Astrocyte (in vitro differentiated cells and primary cell): ENCODE data around the gene PIAS1. TPM values are rescaled to one million over a fixed set of nuclear protein-coding genes. Genes with fewer than 3 reads are reported as not detected.
A peak's percentile ranks its signal among the peaks of the same experiment; 100 is the strongest.

Experiments
- DNase-seq: peaks from one replicate; pipeline ENCODE4 v3.0.0-alpha.2; 2010; ENCODE audit warnings: low read depth
- FAIRE-seq: peaks from 2 replicates; lab custom pipeline; 2011; peaks lifted over from hg19 to GRCh38; lab: Jason Lieb, UNC
- H2AFZ ChIP-seq: 2 replicates; pipeline ENCODE4 v1.6.0; 2012; ENCODE audit warnings: low read depth, low read length, inconsistent platforms
- H3K27ac ChIP-seq: 2 replicates; pipeline ENCODE4 v1.5.1; 2011; ENCODE audit warnings: low read depth, low read length, inconsistent platforms
- H3K27me3 ChIP-seq: 2 replicates; pipeline ENCODE4 v1.6.0; 2011; ENCODE audit warnings: low read length, inconsistent platforms; ENCODE audit not compliant: insufficient read depth
- H3K36me3 ChIP-seq: 2 replicates; pipeline ENCODE4 v1.5.1; 2011; ENCODE audit warnings: low read length, inconsistent platforms; ENCODE audit not compliant: insufficient read depth
- H3K4me1 ChIP-seq: 2 replicates; pipeline ENCODE4 v1.5.1; 2011; ENCODE audit warnings: low read length, inconsistent platforms; ENCODE audit not compliant: insufficient read depth
- H3K4me2 ChIP-seq: 2 replicates; pipeline ENCODE4 v1.6.0; 2012; ENCODE audit warnings: low read length, inconsistent platforms
- H3K4me3 ChIP-seq: 2 replicates; pipeline ENCODE4 v1.5.1; 2011; ENCODE audit warnings: low read depth, mild to moderate bottlenecking, low read length, inconsistent platforms; ENCODE audit not compliant: insufficient read depth
- H3K79me2 ChIP-seq: 2 replicates; pipeline ENCODE4 v1.6.0; 2012; ENCODE audit warnings: mild to moderate bottlenecking, low read length, inconsistent platforms; ENCODE audit not compliant: insufficient read depth
- H3K9ac ChIP-seq: 2 replicates; pipeline ENCODE4 v1.6.0; 2012; ENCODE audit warnings: mild to moderate bottlenecking, low read length, inconsistent platforms
- H3K9me3 ChIP-seq: 2 replicates; pipeline ENCODE4 v1.5.1; 2012; ENCODE audit warnings: low read depth, mild to moderate bottlenecking, low read length, inconsistent platforms; ENCODE audit not compliant: insufficient read depth
- H4K20me1 ChIP-seq: 2 replicates; pipeline ENCODE4 v1.6.0; 2012; ENCODE audit warnings: low read length, inconsistent platforms; ENCODE audit not compliant: insufficient read depth
- H3K27ac Mint-ChIP-seq: one replicate; pipeline ENCODE4 v1.8.0; 2021; ENCODE audit warnings: mild to moderate bottlenecking, mixed read lengths; ENCODE audit not compliant: unreplicated experiment
- H3K27me3 Mint-ChIP-seq: one replicate; pipeline ENCODE4 v1.8.0; 2021; ENCODE audit warnings: low read depth, mixed read lengths; ENCODE audit not compliant: unreplicated experiment
- H3K36me3 Mint-ChIP-seq: one replicate; pipeline ENCODE4 v1.8.0; 2021; ENCODE audit warnings: low read depth, mixed read lengths; ENCODE audit not compliant: unreplicated experiment
- H3K4me1 Mint-ChIP-seq: one replicate; pipeline ENCODE4 v1.8.0; 2021; ENCODE audit warnings: low read depth, mixed read lengths; ENCODE audit not compliant: unreplicated experiment
- H3K4me3 Mint-ChIP-seq: one replicate; pipeline ENCODE4 v1.8.0; 2021; ENCODE audit warnings: mild to moderate bottlenecking, moderate library complexity, mixed read lengths; ENCODE audit not compliant: unreplicated experiment
- H3K9me3 Mint-ChIP-seq: one replicate; pipeline ENCODE4 v1.8.0; 2021; ENCODE audit warnings: mild to moderate bottlenecking, mixed read lengths; ENCODE audit not compliant: unreplicated experiment
- EZH2 ChIP-seq: IDR thresholded peaks from 2 replicates; pipeline ENCODE4 v1.6.1; 2012; ENCODE audit warnings: mild to moderate bottlenecking, low read length, inconsistent platforms; ENCODE audit not compliant: insufficient read depth
- total RNA-seq: library from RNA; stranded (reverse); gene quantifications from 2 replicates; pipeline ENCODE4 v1.2.1, GENCODE V29; 2021
- TF ChIP-seq, protein P1 (sequence below): IDR thresholded peaks from 2 replicates; pipeline ENCODE4 v1.5.1; 2011; ENCODE audit warnings: low read depth, mild to moderate bottlenecking, inconsistent platforms, low read length, moderate library complexity; ENCODE audit not compliant: insufficient read depth

PIAS1 gene
- total RNA-seq, 1 donor from 2014 or later: 30.2 TPM

DNA sequence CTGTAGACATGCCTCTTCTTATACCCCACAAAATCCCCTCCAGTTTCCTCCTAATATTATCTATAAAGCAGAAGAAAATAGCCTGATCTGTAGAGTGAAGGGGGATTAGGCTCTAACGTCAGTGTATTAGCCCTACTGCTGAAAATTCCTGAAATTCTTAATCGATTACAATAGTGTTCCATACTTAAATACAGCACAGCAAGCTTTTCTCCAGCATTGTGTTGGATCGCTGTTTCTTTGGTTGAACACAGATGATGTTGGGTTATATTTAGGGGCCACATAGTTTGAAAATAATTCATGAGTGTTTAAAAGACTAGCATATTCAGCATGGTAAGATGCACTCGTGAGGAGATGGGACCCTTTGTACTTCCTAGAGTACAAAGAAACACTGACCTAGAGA is 52.5 kb downstream of the PIAS1 start:
- Mint-ChIP-seq H3K9me3 (no peaks in the 10 kb centered on the region), H3K4me1 (peaks cover 10% of the 10 kb centered on the region), H3K27ac (peak overlapping the region; percentile 89), H3K27me3 (no peaks in the 10 kb centered on the region), H3K4me3 (peak overlapping the region; percentile 58), H3K36me3 (peaks cover 8% of the 10 kb centered on the region)
- H3K4me3 ChIP-seq: no peak overlapping the region
- peak; percentile 71 for DNase-seq
- H4K20me1 ChIP-seq: peaks cover 15% of the 10 kb centered on the region
- no peaks in the 10 kb centered on the region for H3K36me3 ChIP-seq
- no peaks in the 10 kb centered on the region for H3K9me3 ChIP-seq
- H3K27ac ChIP-seq: peak overlapping the region; percentile 12
- no peaks in the 10 kb centered on the region for H3K27me3 ChIP-seq
- FAIRE-seq: peak; percentile 41
- peaks cover 9% of the 10 kb centered on the region for H3K4me1 ChIP-seq
- H3K9ac ChIP-seq: no peak overlapping the region
- TF ChIP-seq, protein P1, sequence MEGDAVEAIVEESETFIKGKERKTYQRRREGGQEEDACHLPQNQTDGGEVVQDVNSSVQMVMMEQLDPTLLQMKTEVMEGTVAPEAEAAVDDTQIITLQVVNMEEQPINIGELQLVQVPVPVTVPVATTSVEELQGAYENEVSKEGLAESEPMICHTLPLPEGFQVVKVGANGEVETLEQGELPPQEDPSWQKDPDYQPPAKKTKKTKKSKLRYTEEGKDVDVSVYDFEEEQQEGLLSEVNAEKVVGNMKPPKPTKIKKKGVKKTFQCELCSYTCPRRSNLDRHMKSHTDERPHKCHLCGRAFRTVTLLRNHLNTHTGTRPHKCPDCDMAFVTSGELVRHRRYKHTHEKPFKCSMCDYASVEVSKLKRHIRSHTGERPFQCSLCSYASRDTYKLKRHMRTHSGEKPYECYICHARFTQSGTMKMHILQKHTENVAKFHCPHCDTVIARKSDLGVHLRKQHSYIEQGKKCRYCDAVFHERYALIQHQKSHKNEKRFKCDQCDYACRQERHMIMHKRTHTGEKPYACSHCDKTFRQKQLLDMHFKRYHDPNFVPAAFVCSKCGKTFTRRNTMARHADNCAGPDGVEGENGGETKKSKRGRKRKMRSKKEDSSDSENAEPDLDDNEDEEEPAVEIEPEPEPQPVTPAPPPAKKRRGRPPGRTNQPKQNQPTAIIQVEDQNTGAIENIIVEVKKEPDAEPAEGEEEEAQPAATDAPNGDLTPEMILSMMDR: no peak
- no peak for TF ChIP-seq EZH2
- no peak overlapping the region for H2AFZ ChIP-seq
- peaks cover 49% of the 10 kb centered on the region for H3K79me2 ChIP-seq
- H3K4me2 ChIP-seq: peak overlapping the region; percentile 38

DNA sequence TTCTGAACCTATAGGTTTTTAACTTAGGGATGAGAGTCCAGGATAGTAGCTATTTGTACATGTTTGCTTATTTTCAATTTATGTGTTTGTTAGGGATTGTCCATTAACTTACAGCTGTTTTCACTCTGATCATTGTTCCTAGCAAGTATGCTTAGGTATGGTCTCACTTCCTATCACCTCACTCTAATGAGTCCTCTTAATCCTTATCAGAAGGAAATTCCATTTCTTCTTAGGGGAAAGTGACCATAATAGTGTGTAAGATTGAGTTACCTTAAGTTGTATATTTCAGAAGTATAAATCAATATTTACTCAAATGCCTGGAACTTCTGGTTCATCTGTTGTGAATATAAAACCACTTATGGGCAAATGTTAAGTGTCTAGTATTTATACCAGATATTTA is 53.0 kb downstream of the PIAS1 start:
- no peaks in the 10 kb centered on the region for H3K36me3 ChIP-seq
- H4K20me1 ChIP-seq: peaks cover 20% of the 10 kb centered on the region
- H3K9me3 Mint-ChIP-seq: no peaks in the 10 kb centered on the region
- TF ChIP-seq EZH2: no peak
- TF ChIP-seq, protein P1: no peak
- H3K79me2 ChIP-seq: peaks cover 50% of the 10 kb centered on the region
- H3K9ac ChIP-seq: no peak overlapping the region
- H3K27ac ChIP-seq: peak overlapping the region; percentile 12
- FAIRE-seq (no peak), DNase-seq (peak; percentile 4)
- H3K36me3 Mint-ChIP-seq: peaks cover 8% of the 10 kb centered on the region
- peak overlapping the region; percentile 29 for H3K27ac Mint-ChIP-seq
- H3K27me3 Mint-ChIP-seq: no peaks in the 10 kb centered on the region
- H3K4me1 ChIP-seq: peaks cover 9% of the 10 kb centered on the region
- peak overlapping the region; percentile 38 for H3K4me2 ChIP-seq
- peaks cover 12% of the 10 kb centered on the region for H3K4me1 Mint-ChIP-seq
- no peak overlapping the region for H3K4me3 ChIP-seq
- H3K27me3 ChIP-seq: no peaks in the 10 kb centered on the region
- H2AFZ ChIP-seq: no peak overlapping the region
- no peak overlapping the region for H3K4me3 Mint-ChIP-seq
- no peaks in the 10 kb centered on the region for H3K9me3 ChIP-seq

DNA sequence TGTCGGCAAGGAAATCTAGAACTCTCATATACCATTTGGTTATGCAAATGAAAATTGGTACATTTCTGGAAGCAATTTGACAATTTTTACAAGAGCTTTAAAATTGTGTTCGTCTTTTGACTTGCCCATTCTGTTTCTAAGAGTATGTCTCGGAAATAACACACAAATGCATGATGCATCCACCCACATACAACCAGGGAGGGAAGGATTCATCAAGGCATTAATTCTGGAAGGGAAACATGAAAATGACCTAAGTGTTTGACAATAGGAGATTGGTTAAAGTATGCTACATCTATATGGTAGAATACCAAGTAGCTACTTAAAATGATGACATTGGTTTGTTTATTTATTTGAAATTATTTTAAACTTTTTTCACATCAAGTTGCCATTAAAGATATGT is 58.6 kb downstream of the PIAS1 start:
- Histone ChIP-seq H3K9ac (no peak overlapping the region), H3K79me2 (peaks cover 66% of the 10 kb centered on the region), H3K4me2 (no peak overlapping the region), H3K27ac (no peak overlapping the region), H4K20me1 (peaks cover 49% of the 10 kb centered on the region), H3K27me3 (no peaks in the 10 kb centered on the region), H3K4me3 (no peak overlapping the region), H2AFZ (no peak overlapping the region), H3K4me1 (no peaks in the 10 kb centered on the region), H3K9me3 (no peaks in the 10 kb centered on the region), H3K36me3 (no peaks in the 10 kb centered on the region)
- no peak for FAIRE-seq
- H3K36me3 Mint-ChIP-seq: peaks cover 3% of the 10 kb centered on the region
- peaks cover 20% of the 10 kb centered on the region for H3K4me1 Mint-ChIP-seq
- H3K9me3 Mint-ChIP-seq: no peaks in the 10 kb centered on the region
- no peak for TF ChIP-seq EZH2
- TF ChIP-seq, protein P1: no peak
- H3K27me3 Mint-ChIP-seq: no peaks in the 10 kb centered on the region
- no peak overlapping the region for H3K4me3 Mint-ChIP-seq
- DNase-seq: peak; percentile 15
- no peak overlapping the region for H3K27ac Mint-ChIP-seq
